Measurements from ENCODE around the gene FAP. TPM values are rescaled to one million over a fixed set of nuclear protein-coding genes. Genes with fewer than 3 reads are reported as not detected.

FAP gene
- total RNA-seq, 1 donor from 2014 or later: 27.3 TPM

- H3K27ac Mint-ChIP-seq: no peak overlapping the region
- TF ChIP-seq CTCF (conservative IDR thresholded peaks at IDR 0.05): no peak
- H3K27me3 Mint-ChIP-seq: no peaks in the 10 kb centered on the region
- no peak for DNase-seq (ENCODE audit: extremely low spot score, unreplicated experiment)
- no peaks in the 10 kb centered on the region for H3K4me1 Mint-ChIP-seq (ENCODE audit: unreplicated experiment)
- no peaks in the 10 kb centered on the region for H3K9me3 Mint-ChIP-seq
- no peak overlapping the region for H3K4me3 Mint-ChIP-seq
- no peaks in the 10 kb centered on the region for H3K36me3 Mint-ChIP-seq
Observed at GRCh38 chr2:162258686-162259085, 15.4 kb upstream of the FAP start.

- H3K9me3 Mint-ChIP-seq: no peaks in the 10 kb centered on the region
- H3K36me3 Mint-ChIP-seq: no peaks in the 10 kb centered on the region
- no peaks in the 10 kb centered on the region for H3K27me3 Mint-ChIP-seq
Observed at GRCh38 chr2:162258169-162258568, 14.9 kb upstream of the FAP start.

DNA sequence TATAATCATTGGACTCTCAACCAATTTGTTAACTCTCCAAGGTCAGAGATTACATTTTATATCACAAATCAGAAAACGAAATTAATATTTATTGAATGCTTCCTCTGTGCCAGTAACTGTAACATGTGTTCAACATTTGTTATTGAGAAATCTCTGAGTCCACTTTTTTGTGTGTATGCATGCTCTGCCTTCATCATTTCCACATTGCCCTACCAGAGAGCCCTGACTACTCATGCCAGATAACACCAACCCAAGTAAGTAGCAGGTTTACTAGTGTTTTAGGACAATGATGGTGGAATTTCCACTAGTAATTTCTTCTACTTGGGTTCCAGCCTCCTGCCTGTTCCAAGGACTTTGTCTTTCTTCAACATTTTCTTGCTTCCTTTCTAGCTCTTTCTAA, 14.2 kb upstream of the FAP start:
- H3K9me3 Mint-ChIP-seq: no peaks in the 10 kb centered on the region
- H3K4me3 Mint-ChIP-seq: no peak overlapping the region
- no peak for TF ChIP-seq CTCF (conservative IDR thresholded peaks at IDR 0.05)
- no peak overlapping the region for H3K27ac Mint-ChIP-seq
- no peaks in the 10 kb centered on the region for H3K27me3 Mint-ChIP-seq
- H3K4me1 Mint-ChIP-seq (ENCODE audit: unreplicated experiment): no peaks in the 10 kb centered on the region
- DNase-seq (ENCODE audit: extremely low spot score, unreplicated experiment): no peak
- H3K36me3 Mint-ChIP-seq: no peaks in the 10 kb centered on the region

More at GRCh38 chr2:162258169-162258568, 14.9 kb upstream of the FAP start:
- no peak for DNase-seq (ENCODE audit: extremely low spot score, unreplicated experiment)
- Mint-ChIP-seq H3K4me1 (ENCODE audit: unreplicated experiment) (no peaks in the 10 kb centered on the region), H3K27ac (no peak overlapping the region), H3K4me3 (no peak overlapping the region)
- TF ChIP-seq CTCF (conservative IDR thresholded peaks at IDR 0.05): no peak

- no peaks in the 10 kb centered on the region for H3K36me3 Mint-ChIP-seq
Observed at GRCh38 chr2:162256591-162256991, 13.3 kb upstream of the FAP start.

GRCh38 chr2:162254236-162254871, 11.1 kb upstream of the FAP start:
- Mint-ChIP-seq H3K4me1 (ENCODE audit: unreplicated experiment) (no peaks in the 10 kb centered on the region), H3K4me3 (no peak overlapping the region), H3K36me3 (no peaks in the 10 kb centered on the region), H3K27ac (no peak overlapping the region), H3K9me3 (peaks cover 7% of the 10 kb centered on the region), H3K27me3 (no peaks in the 10 kb centered on the region)
- TF ChIP-seq CTCF (conservative IDR thresholded peaks at IDR 0.05): no peak
- DNase-seq (ENCODE audit: extremely low spot score, unreplicated experiment): no peak

More at GRCh38 chr2:162256591-162256991, 13.3 kb upstream of the FAP start:
- Mint-ChIP-seq H3K27ac (no peak overlapping the region), H3K27me3 (no peaks in the 10 kb centered on the region), H3K9me3 (no peaks in the 10 kb centered on the region), H3K4me1 (ENCODE audit: unreplicated experiment) (no peaks in the 10 kb centered on the region), H3K4me3 (no peak overlapping the region)
- TF ChIP-seq CTCF (conservative IDR thresholded peaks at IDR 0.05): no peak
- no peak for DNase-seq (ENCODE audit: extremely low spot score, unreplicated experiment)

Data from type B pancreatic cell (in vitro differentiated cells).